Astrocyte (in vitro differentiated cells and primary cell): ENCODE results near the gene SMTNL2. TPM values are rescaled to one million over a fixed set of nuclear protein-coding genes. Genes with fewer than 3 reads are reported as not detected.
"Not testable (repeated sequence)": the region's sequence is repeated elsewhere in the genome, so short reads cannot be mapped to it uniquely, and the experiment has no call there.

ENCODE experiments used
- DNase-seq: peaks from one replicate; pipeline ENCODE4 v3.0.0-alpha.2; 2010; ENCODE audit warnings: low read depth
- FAIRE-seq: peaks from 2 replicates; lab custom pipeline; 2011; peaks lifted over from hg19 to GRCh38; lab: Jason Lieb, UNC
- H2AFZ ChIP-seq: 2 replicates; pipeline ENCODE4 v1.6.0; 2012; ENCODE audit warnings: low read depth, low read length, inconsistent platforms
- H3K27ac ChIP-seq: 2 replicates; pipeline ENCODE4 v1.5.1; 2011; ENCODE audit warnings: low read depth, low read length, inconsistent platforms
- H3K27me3 ChIP-seq: 2 replicates; pipeline ENCODE4 v1.6.0; 2011; ENCODE audit warnings: low read length, inconsistent platforms; ENCODE audit not compliant: insufficient read depth
- H3K36me3 ChIP-seq: 2 replicates; pipeline ENCODE4 v1.5.1; 2011; ENCODE audit warnings: low read length, inconsistent platforms; ENCODE audit not compliant: insufficient read depth
- H3K4me1 ChIP-seq: 2 replicates; pipeline ENCODE4 v1.5.1; 2011; ENCODE audit warnings: low read length, inconsistent platforms; ENCODE audit not compliant: insufficient read depth
- H3K4me2 ChIP-seq: 2 replicates; pipeline ENCODE4 v1.6.0; 2012; ENCODE audit warnings: low read length, inconsistent platforms
- H3K4me3 ChIP-seq: 2 replicates; pipeline ENCODE4 v1.5.1; 2011; ENCODE audit warnings: low read depth, mild to moderate bottlenecking, low read length, inconsistent platforms; ENCODE audit not compliant: insufficient read depth
- H3K79me2 ChIP-seq: 2 replicates; pipeline ENCODE4 v1.6.0; 2012; ENCODE audit warnings: mild to moderate bottlenecking, low read length, inconsistent platforms; ENCODE audit not compliant: insufficient read depth
- H3K9ac ChIP-seq: 2 replicates; pipeline ENCODE4 v1.6.0; 2012; ENCODE audit warnings: mild to moderate bottlenecking, low read length, inconsistent platforms
- H3K9me3 ChIP-seq: 2 replicates; pipeline ENCODE4 v1.5.1; 2012; ENCODE audit warnings: low read depth, mild to moderate bottlenecking, low read length, inconsistent platforms; ENCODE audit not compliant: insufficient read depth
- H4K20me1 ChIP-seq: 2 replicates; pipeline ENCODE4 v1.6.0; 2012; ENCODE audit warnings: low read length, inconsistent platforms; ENCODE audit not compliant: insufficient read depth
- H3K27ac Mint-ChIP-seq: one replicate; pipeline ENCODE4 v1.8.0; 2021; ENCODE audit warnings: mild to moderate bottlenecking, mixed read lengths; ENCODE audit not compliant: unreplicated experiment
- H3K27me3 Mint-ChIP-seq: one replicate; pipeline ENCODE4 v1.8.0; 2021; ENCODE audit warnings: low read depth, mixed read lengths; ENCODE audit not compliant: unreplicated experiment
- H3K36me3 Mint-ChIP-seq: one replicate; pipeline ENCODE4 v1.8.0; 2021; ENCODE audit warnings: low read depth, mixed read lengths; ENCODE audit not compliant: unreplicated experiment
- H3K4me1 Mint-ChIP-seq: one replicate; pipeline ENCODE4 v1.8.0; 2021; ENCODE audit warnings: low read depth, mixed read lengths; ENCODE audit not compliant: unreplicated experiment
- H3K4me3 Mint-ChIP-seq: one replicate; pipeline ENCODE4 v1.8.0; 2021; ENCODE audit warnings: mild to moderate bottlenecking, moderate library complexity, mixed read lengths; ENCODE audit not compliant: unreplicated experiment
- H3K9me3 Mint-ChIP-seq: one replicate; pipeline ENCODE4 v1.8.0; 2021; ENCODE audit warnings: mild to moderate bottlenecking, mixed read lengths; ENCODE audit not compliant: unreplicated experiment
- EZH2 ChIP-seq: IDR thresholded peaks from 2 replicates; pipeline ENCODE4 v1.6.1; 2012; ENCODE audit warnings: mild to moderate bottlenecking, low read length, inconsistent platforms; ENCODE audit not compliant: insufficient read depth
- total RNA-seq: library from RNA; stranded (reverse); gene quantifications from 2 replicates; pipeline ENCODE4 v1.2.1, GENCODE V29; 2021
- TF ChIP-seq, protein P1 (sequence below): IDR thresholded peaks from 2 replicates; pipeline ENCODE4 v1.5.1; 2011; ENCODE audit warnings: low read depth, mild to moderate bottlenecking, inconsistent platforms, low read length, moderate library complexity; ENCODE audit not compliant: insufficient read depth

Gene SMTNL2
- total RNA-seq, 1 donor from 2014 or later = 0.18 TPM

DNA sequence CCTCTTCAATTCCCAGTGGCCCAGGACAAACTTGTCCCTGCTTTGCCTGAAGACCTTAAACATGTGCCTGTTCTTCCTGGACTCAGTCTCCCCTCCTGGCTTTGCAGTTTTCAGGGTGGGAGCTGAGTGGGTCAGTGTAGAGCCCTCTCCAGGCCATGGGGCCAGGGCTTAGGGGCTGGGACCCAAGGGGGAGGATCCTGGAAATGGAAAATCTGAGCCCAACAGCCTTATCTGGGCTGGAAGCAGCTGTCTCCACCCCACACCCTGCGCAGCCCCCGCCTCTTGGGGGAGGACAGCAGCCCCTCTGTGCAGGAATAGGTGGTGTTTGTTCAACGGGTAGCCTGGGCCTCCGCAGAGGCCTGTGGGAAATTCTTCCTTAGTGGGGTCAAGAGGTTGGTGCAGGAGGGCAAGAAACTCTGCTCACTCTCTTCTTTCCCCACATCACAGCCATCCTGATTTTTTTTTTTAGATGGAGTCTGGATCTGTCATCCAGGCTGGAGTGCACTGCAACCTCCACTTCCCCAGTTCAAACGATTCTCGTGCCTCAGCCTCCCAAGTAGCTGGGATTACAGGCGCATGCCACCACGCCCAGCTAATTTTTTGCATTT lies 6.8 kb upstream of the SMTNL2 start:
- peaks cover 7% of the 10 kb centered on the region for H3K4me1 Mint-ChIP-seq

DNA sequence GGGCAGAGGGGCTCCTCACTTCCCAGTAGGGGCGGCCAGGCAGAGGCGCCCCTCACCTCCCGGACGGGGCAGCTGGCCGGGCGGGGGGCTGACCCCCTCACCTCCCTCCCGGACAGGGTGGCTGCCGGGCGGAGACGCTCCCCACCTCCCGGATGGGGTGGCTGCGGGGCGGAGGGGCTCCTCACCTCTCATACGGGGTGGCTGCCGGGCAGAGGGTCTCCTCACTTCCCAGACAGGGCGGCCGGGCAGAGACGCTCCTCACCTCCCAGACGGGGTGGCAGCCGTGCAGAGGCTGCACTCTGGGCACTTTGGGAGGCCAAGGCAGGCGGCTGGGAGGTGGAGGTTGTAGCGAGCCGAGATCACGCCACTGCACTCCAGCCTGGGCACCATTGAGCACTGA lies 6.0 kb upstream of the SMTNL2 start:
- H3K27me3 Mint-ChIP-seq = peaks cover 34% of the 10 kb centered on the region
- H2AFZ ChIP-seq, H3K79me2 ChIP-seq, H3K4me2 ChIP-seq, H3K9me3 Mint-ChIP-seq, H4K20me1 ChIP-seq, H3K4me3 ChIP-seq, H3K27ac ChIP-seq, H3K9ac ChIP-seq, FAIRE-seq, H3K27ac Mint-ChIP-seq, H3K9me3 ChIP-seq, H3K4me3 Mint-ChIP-seq, H3K4me1 ChIP-seq, DNase-seq, H3K36me3 ChIP-seq, H3K36me3 Mint-ChIP-seq, H3K4me1 Mint-ChIP-seq: not testable (repeated sequence)
- H3K27me3 ChIP-seq = peaks cover 11% of the 10 kb centered on the region

More for the DNA sequence above, 6.8 kb upstream of the SMTNL2 start:
- H3K4me1 ChIP-seq = no peaks in the 10 kb centered on the region
- H3K36me3 ChIP-seq = no peaks in the 10 kb centered on the region
- H3K27me3 ChIP-seq = peaks cover 5% of the 10 kb centered on the region
- Mint-ChIP-seq H3K4me3 (no peak overlapping the region), H3K9me3 (no peaks in the 10 kb centered on the region), H3K27ac (no peak overlapping the region), H3K36me3 (no peaks in the 10 kb centered on the region), H3K27me3 (peaks cover 25% of the 10 kb centered on the region)
- no peak overlapping the region for H3K4me2 ChIP-seq
- H3K27ac ChIP-seq = no peak overlapping the region
- TF ChIP-seq, protein P1, sequence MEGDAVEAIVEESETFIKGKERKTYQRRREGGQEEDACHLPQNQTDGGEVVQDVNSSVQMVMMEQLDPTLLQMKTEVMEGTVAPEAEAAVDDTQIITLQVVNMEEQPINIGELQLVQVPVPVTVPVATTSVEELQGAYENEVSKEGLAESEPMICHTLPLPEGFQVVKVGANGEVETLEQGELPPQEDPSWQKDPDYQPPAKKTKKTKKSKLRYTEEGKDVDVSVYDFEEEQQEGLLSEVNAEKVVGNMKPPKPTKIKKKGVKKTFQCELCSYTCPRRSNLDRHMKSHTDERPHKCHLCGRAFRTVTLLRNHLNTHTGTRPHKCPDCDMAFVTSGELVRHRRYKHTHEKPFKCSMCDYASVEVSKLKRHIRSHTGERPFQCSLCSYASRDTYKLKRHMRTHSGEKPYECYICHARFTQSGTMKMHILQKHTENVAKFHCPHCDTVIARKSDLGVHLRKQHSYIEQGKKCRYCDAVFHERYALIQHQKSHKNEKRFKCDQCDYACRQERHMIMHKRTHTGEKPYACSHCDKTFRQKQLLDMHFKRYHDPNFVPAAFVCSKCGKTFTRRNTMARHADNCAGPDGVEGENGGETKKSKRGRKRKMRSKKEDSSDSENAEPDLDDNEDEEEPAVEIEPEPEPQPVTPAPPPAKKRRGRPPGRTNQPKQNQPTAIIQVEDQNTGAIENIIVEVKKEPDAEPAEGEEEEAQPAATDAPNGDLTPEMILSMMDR = no peak
- TF ChIP-seq EZH2 = no peak
- no peak overlapping the region for H3K4me3 ChIP-seq
- FAIRE-seq (no peak), DNase-seq (no peak)
- no peaks in the 10 kb centered on the region for H4K20me1 ChIP-seq
- no peaks in the 10 kb centered on the region for H3K9me3 ChIP-seq
- H3K9ac ChIP-seq = no peak overlapping the region
- H3K79me2 ChIP-seq = no peaks in the 10 kb centered on the region
- H2AFZ ChIP-seq = no peak overlapping the region

DNA sequence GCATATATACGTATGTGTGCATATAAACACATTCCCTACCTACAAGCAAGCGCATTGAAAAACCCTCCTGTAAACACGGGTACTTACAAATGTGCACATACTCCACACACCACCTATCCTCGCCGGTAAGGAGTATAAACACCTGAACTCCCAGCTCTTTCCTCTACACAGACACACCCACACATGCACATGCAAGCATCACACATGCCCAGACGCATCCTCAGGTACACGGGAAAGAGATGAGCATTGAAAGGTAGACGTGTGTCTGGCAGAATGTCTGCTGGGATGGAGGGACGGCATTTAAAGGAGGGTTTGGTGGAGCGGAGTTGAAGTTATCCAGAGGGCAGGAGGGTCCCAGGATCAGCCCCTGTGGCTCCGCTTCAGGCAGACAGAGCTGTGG lies 4.7 kb upstream of the SMTNL2 start:
- peaks cover 19% of the 10 kb centered on the region for H3K27me3 ChIP-seq
- no peak overlapping the region for H3K4me3 ChIP-seq
- Mint-ChIP-seq H3K4me1 (peaks cover 8% of the 10 kb centered on the region), H3K27me3 (peaks cover 40% of the 10 kb centered on the region), H3K36me3 (no peaks in the 10 kb centered on the region), H3K4me3 (no peak overlapping the region), H3K9me3 (no peaks in the 10 kb centered on the region), H3K27ac (no peak overlapping the region)
- TF ChIP-seq, protein P1 = no peak
- H3K4me2 ChIP-seq = no peak overlapping the region
- peaks cover 2% of the 10 kb centered on the region for H3K4me1 ChIP-seq
- no peaks in the 10 kb centered on the region for H3K36me3 ChIP-seq
- DNase-seq (no peak), FAIRE-seq (no peak)
- no peaks in the 10 kb centered on the region for H4K20me1 ChIP-seq
- no peak overlapping the region for H2AFZ ChIP-seq
- no peaks in the 10 kb centered on the region for H3K9me3 ChIP-seq
- no peak overlapping the region for H3K9ac ChIP-seq
- no peak overlapping the region for H3K27ac ChIP-seq
- no peaks in the 10 kb centered on the region for H3K79me2 ChIP-seq
